GM18498 (cell line): ENCODE data around the gene NCOR1.
"Not testable (repeated sequence)": the region's sequence is repeated elsewhere in the genome, so short reads cannot be mapped to it uniquely, and the experiment has no call there.

Experiments used
- ATAC-seq: cut with Tn5 transposase; IDR thresholded peaks from one replicate; pipeline ENCODE4 v1.9.1; 2021; ENCODE audit warnings: mild to moderate bottlenecking, moderate library complexity; ENCODE audit not compliant: unreplicated experiment

NCOR1 gene

DNA sequence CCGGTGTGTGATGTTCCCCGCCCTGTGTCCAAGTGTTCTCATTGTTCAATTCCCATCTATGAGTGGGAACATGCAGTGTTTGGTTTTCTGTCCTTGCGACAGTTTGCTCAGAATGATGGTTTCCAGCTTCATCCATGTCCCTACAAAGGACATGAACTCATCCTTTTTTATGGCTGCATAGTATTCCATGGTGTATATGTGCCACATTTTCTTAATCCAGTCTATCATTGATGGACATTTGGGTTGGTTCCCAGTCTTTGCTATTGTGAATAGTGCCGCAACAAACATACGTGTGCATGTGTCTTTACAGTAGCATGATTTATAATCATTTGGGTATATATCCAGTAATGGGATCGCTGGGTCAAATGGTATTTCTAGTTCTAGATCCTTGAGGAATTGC, 63.0 kb downstream of the NCOR1 start:
- ATAC-seq, result not testable (repeated sequence)

DNA sequence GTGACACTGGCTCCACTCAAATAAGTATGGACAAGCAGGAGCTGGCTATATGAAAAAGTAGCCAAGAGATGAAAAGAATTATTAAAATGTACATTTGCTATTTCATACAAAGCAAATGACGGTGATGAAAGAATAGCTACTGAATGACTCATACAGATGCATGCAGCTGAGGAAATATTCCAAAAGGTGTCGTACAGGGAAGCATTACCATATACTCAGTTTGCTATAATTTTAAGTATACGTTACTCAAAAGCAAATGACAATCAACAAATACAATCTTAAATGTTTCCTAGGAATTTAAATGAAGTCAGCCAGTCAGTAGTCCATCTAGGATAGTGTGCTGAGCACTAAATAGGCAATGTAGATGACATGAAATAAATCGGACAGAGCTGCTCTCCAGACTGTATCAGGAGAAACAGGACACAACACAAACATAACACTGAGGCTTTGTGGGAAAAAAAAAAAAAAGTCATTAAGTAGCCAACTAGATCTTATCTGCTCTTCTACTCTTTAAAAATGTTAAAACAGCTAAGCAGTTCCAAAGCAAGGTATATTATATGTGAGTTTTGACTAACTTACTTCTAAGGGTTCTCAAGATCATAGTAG, 65.0 kb downstream of the NCOR1 start:
- ATAC-seq, result no peak

DNA sequence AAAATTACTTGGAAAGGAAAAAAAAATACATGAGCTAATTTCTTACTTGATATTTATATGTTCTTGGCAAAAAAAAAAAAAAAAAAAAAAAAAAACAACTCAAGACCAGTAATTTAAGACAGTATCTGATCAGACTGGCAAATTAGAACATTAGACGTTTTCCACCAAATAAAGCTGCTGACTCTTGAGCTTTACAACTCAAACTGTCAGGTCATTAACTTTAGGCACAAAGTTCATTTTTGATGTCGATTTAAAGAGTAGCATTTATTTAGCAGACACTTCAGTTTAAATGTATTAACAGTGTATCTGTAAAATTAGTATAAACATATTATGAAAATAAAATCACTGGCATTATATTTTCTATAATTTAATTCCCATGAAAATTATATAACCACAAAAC, 66.7 kb downstream of the NCOR1 start:
- ATAC-seq, result no peak

DNA sequence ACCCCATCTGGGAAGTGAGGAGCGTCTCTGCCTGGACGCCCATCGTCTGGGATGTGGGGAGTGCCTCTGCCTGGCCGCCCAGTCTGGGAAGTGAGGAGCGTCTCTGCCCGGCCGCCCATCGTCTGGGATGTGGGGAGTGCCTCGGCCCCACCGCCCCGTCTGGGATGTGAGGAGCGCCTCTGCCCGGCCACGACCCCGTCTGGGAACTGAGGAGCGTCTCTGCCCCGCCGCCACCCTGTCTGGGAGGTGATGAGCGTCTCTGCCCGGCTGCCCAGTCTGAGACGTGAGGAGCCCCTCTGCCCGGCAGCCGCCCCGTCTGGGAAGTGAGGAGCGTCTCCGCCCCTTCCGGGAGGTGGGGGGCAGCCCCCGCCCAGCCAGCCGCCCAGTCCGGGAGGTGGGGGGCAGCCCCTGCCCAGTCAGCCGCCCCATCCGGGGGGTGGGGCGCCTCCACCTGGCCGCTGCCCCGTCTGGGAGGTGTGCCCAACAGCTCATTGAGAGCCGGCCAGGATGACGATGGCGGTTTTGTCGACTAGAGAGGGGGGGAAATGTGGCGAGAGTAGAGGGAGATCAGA, 69.9 kb downstream of the NCOR1 start:
- ATAC-seq, result not testable (repeated sequence)

DNA sequence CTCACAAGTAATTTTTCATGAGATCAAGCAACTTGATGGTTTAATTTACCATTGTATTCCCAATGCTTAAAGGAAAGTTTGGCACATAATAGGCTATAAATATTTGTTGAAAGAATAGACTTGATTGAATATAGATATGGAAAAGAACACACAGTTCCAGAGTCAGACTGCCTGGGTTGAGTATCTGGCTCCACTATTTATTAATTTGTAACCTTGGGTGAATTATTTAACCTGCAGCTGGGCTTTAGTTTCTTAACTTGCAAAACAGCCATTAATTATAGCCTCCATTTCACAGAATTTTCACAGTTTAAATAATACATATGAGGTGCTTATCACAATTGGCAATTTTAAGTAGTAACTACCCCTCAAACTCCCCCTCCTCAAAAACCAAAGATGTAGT, 73.6 kb downstream of the NCOR1 start:
- ATAC-seq, result no peak

DNA sequence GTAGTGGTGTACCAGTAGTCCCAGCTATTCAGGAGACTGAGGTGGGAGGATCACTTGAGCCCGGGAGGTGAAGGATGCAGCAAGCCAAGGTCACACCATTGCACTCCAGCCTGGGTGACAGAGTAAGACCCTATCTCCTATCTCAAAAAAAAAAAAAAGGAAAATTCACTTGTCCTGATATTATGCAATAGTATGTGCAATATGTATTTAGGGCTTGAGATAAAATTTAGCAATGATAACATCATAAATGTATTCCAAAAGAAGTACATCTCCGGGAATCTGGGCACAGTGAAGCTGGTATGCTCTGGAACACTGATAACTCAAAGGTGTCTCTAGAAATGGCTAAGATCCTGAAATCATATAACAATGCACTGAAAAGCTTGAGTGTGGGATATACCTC, 74.5 kb downstream of the NCOR1 start:
- ATAC-seq, result no peak

DNA sequence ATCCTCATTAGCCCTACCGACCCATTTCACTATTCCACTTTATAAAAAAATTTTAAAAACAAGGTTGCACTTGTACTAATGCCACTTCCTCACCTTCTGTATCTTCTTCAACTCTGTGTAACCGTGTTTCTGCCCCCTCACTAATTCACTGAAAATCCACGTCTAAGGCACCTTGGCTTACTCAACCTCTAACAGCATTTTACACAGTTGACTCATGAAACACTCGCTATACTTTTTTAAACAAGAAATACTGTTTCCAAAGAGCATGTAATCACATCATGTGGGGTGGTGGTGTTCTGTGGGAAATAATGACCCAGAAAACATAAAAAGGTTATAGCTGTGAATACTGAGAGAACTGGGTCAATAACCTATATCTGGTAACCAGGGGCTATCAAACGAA, 79.9 kb downstream of the NCOR1 start:
- no peak for ATAC-seq

DNA sequence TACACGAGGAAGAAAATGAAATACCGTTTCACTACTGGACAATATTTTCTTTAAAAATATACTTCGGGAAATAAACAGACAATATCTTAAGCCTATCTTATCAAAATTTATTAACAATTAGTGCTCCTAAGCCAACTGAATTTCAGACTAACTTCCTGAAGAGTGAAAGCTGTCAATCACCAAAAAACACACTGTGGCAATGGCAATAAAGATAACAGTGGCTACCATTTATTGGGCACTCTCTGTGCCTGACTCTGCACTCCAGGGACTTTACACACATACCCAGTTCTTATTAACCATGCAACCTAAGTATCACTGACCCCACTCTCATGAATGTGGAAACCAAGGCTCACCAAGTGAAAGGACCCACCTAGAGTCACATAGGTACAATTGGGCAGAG, 83.7 kb downstream of the NCOR1 start:
- no peak for ATAC-seq

DNA sequence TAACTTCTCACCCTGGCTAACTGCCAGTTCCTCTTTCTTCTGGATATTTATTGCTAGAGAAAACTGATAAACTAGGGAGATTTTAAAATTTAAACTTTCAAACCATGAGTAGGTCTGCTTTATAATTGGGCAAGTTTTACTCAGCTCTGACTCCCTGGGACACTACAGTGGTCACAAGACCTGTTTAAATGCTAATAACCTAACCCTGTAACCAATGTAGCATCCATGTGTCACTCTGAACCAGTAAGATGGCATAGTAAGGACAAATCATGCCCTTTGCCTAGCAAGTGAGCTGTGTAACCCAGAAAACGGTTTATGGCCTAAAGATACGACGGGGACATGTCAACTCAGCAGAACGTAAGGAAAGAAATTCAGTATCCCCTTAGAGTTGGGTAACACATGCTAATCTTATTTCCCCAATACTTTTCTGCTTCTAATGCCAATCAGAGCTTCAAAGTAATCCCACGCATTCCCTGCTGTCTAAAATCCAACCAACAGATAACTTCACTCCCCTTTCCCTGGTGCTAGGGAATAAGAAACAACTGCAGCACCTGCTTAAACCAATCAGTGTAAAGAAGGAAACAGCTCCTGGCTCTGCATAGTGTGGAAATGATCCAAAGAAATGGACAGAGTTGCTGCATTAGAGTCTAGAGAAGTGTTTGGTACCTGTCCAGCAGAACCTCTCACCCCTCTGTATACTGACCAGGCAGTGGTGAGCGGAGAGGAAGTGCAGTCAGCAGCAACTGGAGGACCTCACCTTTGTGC, 85.7 kb downstream of the NCOR1 start:
- no peak for ATAC-seq

DNA sequence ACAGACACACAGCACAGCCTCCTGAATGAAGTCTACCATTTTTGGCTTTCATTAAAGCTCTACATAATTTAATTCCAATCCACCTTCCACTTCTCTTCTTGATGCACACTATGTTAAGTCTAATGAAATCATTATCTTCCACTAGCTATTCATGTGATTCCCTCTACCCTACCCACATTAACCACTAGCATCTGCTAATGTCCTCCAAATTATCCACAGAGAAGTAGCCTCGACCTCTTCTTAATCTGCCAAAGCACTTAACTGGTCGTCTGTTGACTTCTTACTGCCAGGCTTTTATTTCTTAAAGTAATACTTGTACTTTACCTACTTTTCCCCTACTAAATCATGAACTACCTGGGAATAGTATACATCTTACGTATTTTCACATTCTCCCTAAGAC, 91.8 kb downstream of the NCOR1 start:
- no peak for ATAC-seq

DNA sequence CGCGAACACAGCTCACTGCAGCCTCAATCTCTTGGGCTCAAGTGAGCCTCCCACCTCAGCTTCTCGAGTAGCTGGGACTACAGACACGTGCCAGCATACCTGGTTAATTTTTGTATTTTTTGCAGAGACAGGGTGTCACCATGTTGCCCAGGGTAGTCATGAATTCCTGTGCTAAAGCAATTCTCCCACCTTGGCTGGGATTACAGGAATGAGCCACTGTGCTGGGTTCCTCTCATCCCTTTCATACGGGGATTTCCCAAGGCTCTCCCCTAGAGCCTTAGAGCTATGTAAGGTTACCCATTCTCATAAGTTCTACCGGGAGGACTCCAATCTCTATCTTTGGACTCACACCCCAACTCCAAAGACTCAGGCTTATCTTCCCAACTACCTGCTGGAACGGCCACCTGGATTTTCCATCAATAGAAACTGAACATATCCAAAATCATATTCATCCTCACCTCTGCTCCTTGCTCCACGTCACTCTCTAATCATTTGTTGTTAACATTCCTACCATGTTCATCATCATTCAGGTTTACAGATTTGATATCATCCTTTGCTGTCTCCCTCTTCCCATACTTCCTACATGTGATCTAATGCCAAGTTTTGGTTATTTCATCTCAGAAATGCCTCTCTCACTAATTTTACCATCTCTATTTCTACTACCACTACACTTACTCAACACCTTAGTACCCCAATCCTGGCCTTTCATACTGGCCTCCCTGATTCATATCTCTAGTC, 92.5 kb downstream of the NCOR1 start:
- ATAC-seq, result no peak

DNA sequence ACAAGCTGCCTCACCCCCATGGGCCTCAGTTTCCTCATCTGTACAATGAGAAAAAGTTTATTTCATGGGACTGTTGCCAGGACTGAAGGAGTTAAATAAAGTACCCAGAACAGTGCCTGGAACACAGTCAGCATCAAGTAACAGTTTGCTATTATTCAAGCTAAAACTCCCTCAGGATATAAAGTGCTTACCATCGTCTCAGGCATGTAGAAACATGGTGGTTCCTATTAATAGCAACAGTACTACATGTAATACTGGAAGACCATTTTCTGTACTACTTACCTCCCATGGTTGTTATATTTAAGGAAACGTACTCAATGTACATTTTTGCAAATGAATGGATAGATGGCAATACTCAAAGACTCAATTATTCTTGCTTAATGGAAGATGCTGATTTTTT, 93.4 kb downstream of the NCOR1 start:
- no peak for ATAC-seq

DNA sequence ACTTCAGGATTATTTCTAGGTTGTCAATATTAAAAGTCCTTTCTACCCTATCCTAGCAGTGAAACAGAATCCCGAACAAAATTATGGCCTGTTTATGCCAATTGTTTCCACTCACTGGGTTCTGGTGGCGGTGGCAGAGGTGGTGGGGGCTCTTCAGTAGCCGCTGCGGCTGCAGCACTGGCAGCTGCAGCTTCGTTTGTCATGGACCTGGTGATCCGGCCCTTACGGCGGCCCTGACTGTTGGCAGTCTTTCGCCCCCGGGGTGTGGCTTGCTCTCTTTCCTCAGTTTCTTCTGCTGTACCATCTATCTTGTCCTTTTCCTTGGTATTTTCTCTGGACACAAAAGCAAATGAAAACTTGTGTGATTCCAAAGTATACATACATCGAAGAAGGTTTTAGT, 94.4 kb downstream of the NCOR1 start:
- no peak for ATAC-seq

DNA sequence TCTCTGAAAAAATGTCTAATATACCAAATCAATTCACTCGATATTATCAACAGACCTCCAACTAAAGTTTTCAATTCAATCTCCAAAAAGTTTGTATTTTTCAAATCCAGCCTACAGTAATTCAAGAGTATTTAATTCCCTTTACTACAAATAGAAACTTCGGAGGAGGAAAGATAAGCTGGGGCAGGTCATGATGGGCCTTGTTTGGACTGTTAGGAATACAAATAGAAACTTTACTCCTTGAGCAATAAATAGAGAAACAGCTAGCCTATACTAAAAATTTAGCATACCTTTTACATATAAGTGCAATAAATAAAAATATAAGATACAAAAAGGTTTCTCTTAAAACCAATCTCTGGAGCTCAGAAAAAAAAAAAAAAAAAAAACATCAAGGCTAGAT, 98.2 kb downstream of the NCOR1 start:
- no peak for ATAC-seq

DNA sequence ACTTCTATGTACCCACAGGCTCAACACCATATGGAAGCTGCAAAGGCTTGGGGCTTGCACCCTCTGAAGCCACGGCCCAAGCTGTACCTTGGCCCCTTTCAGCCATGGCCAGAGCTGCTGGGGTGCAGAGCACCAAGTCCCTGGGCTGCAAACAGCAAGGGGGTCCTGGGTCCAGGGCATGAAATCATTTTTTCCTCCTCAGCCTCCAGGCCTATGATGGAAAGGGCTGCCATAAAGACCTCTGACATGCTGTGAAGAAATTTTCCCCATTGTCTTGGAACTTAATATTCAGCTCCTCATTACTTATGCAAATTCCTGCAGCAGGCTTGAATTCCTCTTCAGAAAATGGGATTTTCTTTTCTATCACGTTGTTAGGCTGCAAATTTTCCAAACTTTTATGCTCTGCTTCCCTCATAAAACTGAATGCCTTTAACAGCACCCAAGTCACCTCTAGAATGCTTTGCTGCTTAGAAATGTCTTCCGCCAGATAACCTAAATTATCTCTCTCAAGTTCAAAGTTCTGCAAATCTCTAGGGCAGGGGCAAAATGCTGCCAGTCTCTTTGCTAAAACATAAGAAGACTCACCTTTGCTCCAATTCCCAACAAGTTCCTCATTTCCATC, 100.1 kb downstream of the NCOR1 start:
- not testable (repeated sequence) for ATAC-seq

DNA sequence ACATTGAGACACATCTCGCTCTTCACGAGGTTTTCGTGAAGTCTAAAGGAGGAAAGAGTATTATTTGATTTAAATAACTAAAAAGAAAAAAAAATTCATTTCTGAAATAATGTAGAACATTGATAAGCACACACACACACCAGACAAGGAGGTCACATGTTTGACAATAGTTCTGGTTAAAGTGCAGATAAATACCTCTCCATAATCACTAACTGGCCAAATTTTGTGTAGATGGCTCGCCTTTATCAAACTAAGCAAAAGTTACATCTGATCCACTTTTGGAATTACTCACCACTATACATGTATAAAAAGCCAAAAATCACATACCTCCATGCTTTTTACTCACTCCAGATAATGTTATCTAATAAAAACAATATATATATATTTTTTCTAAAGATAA, 106.5 kb downstream of the NCOR1 start:
- ATAC-seq, result no peak

DNA sequence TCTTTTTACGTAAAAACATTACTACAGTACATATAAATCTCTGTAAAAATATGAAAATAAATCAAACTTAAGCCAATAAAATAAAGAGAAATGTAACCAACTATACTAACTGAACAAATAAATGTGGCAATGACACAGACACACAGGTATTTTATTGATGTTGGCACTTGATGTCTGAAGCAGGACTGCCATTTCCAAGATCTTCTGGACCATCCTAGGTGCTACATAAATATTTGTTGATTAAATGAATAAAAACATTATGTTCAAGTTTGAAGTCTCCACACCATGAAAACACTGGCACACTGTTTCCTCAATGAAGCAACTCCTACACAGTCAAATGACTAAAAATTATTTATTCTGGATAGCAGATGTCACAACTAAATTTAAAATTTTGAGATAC, 106.9 kb downstream of the NCOR1 start:
- no peak for ATAC-seq

DNA sequence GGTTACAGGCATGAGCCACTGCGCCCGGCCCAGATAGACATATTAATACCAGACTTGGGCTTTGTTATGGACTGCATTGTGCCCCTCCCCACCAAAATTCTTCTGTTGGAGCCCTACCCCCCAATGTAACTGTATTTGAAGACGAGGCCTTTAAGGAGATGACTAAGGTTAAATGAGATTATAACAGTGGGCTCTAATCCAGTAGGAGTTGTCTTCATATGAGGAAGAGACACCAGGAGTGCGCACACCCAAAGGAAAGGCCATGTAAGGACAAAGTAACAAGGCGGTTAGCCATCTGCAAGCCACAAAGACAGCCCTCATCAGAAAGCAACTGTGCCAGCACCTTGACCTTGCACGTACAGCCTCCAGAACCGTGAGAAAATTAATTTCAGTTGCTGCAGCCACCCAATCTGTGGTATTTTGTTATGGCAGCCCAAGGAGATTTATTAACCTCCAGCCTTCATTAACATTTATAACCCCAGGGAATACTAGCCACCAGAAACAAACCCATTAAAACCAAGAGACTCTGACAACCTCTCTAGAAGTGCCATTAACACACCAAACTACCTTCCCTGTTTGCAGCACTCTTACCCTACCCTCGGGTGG, 108.1 kb downstream of the NCOR1 start:
- no peak for ATAC-seq

DNA sequence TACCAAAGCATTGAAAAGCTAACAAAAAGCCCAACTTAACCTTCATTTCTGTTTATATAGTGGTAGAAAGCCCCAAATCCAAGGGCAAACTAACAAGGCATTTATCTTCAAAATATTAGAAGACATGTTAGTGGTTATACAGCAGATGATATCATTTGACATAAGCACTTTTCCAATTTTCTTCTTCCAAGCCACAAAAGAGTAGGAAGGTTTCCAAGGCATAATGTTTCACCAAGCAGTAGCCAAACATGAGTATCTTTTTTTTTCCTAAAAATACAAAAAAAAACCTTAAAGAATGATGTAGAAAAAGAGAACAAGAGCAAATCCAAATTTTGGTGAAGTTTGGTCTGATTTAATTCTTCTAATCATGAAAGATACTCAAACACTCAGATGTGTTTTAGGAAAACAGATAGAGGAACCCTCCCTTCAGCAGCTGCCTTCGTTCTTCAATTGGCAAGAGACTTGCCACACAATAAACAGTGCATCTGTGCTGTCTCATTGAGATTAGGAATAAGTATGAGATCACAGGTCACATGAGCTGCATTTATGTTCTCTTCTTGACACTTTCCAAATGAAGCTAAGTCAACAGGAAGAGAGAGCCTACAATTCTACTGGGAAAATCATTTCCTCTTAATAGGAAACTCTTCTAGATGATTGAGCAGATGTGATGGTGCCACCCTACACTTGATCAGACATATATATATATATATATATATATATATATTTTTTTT, 109.0 kb downstream of the NCOR1 start:
- ATAC-seq, result no peak

DNA sequence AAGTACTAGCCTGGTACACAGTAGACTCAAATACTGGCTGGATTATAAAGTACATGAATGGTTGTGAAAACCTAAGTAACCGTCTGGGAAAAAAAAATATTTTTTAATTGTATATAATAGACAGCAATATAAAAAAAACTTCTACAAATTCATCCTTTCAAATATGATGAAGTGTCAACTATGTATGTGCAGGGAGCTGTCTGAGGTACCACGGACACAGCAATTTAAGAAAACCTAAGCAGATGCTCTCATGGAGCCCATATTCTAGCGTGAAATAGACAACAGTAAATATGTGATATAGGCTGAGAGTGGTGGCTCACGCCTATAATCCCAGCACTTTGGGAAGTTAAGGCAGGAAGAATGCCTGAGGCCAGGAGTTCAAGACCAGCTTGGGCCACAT, 111.1 kb downstream of the NCOR1 start:
- no peak for ATAC-seq
